ENCODE results near the gene SPATA20. TPM values are rescaled to one million over a fixed set of nuclear protein-coding genes. Genes with fewer than 3 reads are reported as not detected.

The SPATA20 gene
- total RNA-seq, 1 experiment from 2014 or later, result 149 TPM

DNA sequence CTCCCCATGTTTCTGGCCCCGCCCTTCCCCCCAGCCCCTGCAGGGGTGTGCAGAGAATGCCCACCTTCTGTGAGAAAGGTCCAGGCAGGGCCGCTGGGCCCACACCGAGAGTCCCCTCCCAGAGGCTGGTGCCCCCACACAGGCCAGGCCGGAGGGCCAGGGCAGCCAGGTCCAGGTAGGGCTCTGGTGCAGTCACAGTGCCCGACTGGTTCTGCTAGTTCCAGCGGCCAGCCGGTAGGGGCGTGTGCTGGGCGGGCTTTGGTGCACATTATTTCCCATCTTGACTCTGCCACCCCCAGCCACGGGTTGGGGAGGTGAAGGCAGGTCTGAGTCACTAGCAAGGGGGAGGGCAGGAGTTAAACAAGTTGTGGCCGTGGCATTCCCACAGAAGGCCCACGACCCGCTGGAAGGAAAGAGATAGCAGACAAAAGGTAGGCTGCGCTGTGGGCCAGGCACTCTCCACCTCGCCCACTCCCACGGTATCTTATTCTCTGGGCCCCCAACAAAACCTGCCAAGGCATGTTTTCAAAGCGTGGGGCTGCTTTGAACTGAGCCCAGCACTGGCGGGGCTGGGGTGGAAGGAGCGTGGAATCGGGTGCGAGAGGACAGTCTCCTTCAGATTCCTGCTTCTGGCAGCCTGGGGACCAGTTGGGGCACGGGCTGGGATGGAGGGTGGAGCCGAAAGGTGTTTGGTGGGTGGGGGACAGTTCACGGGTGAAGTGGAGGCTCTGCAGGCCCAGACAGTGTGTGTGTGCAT lies 12.6 kb upstream of the SPATA20 start:
- POLR2A ChIA-PET, result no interaction called here
- Histone ChIP-seq H3K4me1 (peaks cover 47% of the 10 kb centered on the region), H3K9me3 (no peaks in the 10 kb centered on the region), H3K36me3 (ENCODE audit: control insufficient read depth, insufficient read depth, low read length) (no peaks in the 10 kb centered on the region), H3K4me3 (ENCODE audit: low read depth, low read length) (no peak overlapping the region), H3K27me3 (replicated peaks; ENCODE audit: control insufficient read depth, insufficient read depth, low read length) (no peaks in the 10 kb centered on the region)
- peaks cover 46% of the 10 kb centered on the region for H3K4me1 Mint-ChIP-seq (ENCODE audit: low read depth, unreplicated experiment)
- CTCF ChIA-PET, result interaction anchor here (1.8 to 4.0 kb wide), 2 partner anchors 8 to 55 kb away, joined by 7 to 27 read pairs; no protein-coding TSS in a partner anchor
- TF ChIP-seq, protein P1, sequence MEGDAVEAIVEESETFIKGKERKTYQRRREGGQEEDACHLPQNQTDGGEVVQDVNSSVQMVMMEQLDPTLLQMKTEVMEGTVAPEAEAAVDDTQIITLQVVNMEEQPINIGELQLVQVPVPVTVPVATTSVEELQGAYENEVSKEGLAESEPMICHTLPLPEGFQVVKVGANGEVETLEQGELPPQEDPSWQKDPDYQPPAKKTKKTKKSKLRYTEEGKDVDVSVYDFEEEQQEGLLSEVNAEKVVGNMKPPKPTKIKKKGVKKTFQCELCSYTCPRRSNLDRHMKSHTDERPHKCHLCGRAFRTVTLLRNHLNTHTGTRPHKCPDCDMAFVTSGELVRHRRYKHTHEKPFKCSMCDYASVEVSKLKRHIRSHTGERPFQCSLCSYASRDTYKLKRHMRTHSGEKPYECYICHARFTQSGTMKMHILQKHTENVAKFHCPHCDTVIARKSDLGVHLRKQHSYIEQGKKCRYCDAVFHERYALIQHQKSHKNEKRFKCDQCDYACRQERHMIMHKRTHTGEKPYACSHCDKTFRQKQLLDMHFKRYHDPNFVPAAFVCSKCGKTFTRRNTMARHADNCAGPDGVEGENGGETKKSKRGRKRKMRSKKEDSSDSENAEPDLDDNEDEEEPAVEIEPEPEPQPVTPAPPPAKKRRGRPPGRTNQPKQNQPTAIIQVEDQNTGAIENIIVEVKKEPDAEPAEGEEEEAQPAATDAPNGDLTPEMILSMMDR (IDR thresholded peaks at IDR 0.05; ENCODE audit: insufficient read depth in 1 of 2, low read depth in 1 of 2, low read length in 1 of 2, severe bottlenecking in 1 of 2, unreplicated experiment in 1 of 2), result peak; percentile 37 to 72
- H3K9me3 Mint-ChIP-seq (ENCODE audit: unreplicated experiment), result no peaks in the 10 kb centered on the region
- peaks cover 41% of the 10 kb centered on the region for H3K36me3 Mint-ChIP-seq (ENCODE audit: insufficient read depth, unreplicated experiment)
- H3K27me3 Mint-ChIP-seq (ENCODE audit: insufficient read depth, unreplicated experiment), result no peaks in the 10 kb centered on the region
- intact Hi-C loops (cut with micrococcal nuclease; ENCODE audit: unreplicated experiment), result no loop called here
- H3K27ac Mint-ChIP-seq (ENCODE audit: unreplicated experiment), result peak overlapping the region; percentile 16
- peak overlapping the region; percentile 87 for H3K4me3 Mint-ChIP-seq (ENCODE audit: unreplicated experiment)
- peak; percentile 68 to 72 for DNase-seq
- BruUV-seq (replicated peaks), result no TSS peak

DNA sequence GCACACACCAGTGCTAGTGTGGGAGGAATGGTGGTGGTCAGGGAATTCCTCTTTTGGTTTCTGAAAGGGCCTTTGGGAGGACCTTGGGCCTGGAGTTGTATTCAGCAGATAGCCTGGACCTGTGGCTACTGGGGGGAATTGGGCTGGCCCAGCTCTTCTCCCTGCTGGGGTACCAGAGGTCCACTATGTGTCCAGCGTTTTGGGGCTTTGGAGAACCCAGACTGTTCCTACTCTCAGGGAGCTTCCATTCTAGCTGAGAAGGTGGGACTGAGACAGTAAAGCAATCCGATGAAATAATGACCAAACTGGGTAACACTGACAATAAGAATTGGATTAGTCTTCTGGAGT lies 12.0 kb upstream of the SPATA20 start:
- POLR2A ChIA-PET, result no interaction called here
- Mint-ChIP-seq H3K4me3 (ENCODE audit: unreplicated experiment) (no peak overlapping the region), H3K4me1 (ENCODE audit: low read depth, unreplicated experiment) (peaks cover 50% of the 10 kb centered on the region), H3K36me3 (ENCODE audit: insufficient read depth, unreplicated experiment) (peaks cover 46% of the 10 kb centered on the region), H3K27me3 (ENCODE audit: insufficient read depth, unreplicated experiment) (no peaks in the 10 kb centered on the region), H3K27ac (ENCODE audit: unreplicated experiment) (peak overlapping the region; percentile 16), H3K9me3 (ENCODE audit: unreplicated experiment) (no peaks in the 10 kb centered on the region)
- BruUV-seq (replicated peaks), result no TSS peak
- CTCF ChIA-PET, result no interaction called here
- H3K4me3 ChIP-seq (ENCODE audit: low read depth, low read length), result no peak overlapping the region
- H3K4me1 ChIP-seq, result peaks cover 52% of the 10 kb centered on the region
- H3K27me3 ChIP-seq (replicated peaks; ENCODE audit: control insufficient read depth, insufficient read depth, low read length), result no peaks in the 10 kb centered on the region
- no peaks in the 10 kb centered on the region for H3K36me3 ChIP-seq (ENCODE audit: control insufficient read depth, insufficient read depth, low read length)
- intact Hi-C loops (cut with micrococcal nuclease; ENCODE audit: unreplicated experiment), result no loop called here
- TF ChIP-seq, protein P1 (IDR thresholded peaks at IDR 0.05; ENCODE audit: insufficient read depth in 1 of 2, low read depth in 1 of 2, low read length in 1 of 2, severe bottlenecking in 1 of 2, unreplicated experiment in 1 of 2), result no peak
- no peak for DNase-seq
- H3K9me3 ChIP-seq, result no peaks in the 10 kb centered on the region

DNA sequence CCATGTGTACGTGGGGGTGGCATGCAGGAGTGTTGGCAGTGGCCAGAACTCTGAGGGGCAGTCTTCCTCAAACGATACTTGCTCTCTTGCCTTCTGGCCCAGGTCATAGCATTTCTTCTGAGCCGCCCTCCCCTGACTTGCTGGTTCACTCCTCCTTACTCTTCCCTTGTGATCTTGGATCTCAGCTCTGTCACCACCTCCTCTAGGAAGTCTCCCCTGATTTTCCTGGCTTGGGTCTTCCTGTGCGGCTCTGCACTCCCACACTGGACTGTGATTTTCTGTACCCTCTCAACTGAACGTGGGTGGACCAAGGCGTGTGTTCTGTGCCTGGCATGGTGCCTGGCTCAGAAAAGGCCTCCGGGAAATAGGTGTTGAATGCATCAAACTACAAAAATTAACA lies 11.6 kb upstream of the SPATA20 start:
- Mint-ChIP-seq H3K4me1 (ENCODE audit: low read depth, unreplicated experiment) (peaks cover 55% of the 10 kb centered on the region), H3K27ac (ENCODE audit: unreplicated experiment) (no peak overlapping the region), H3K9me3 (ENCODE audit: unreplicated experiment) (no peaks in the 10 kb centered on the region), H3K36me3 (ENCODE audit: insufficient read depth, unreplicated experiment) (peaks cover 47% of the 10 kb centered on the region), H3K27me3 (ENCODE audit: insufficient read depth, unreplicated experiment) (no peaks in the 10 kb centered on the region), H3K4me3 (ENCODE audit: unreplicated experiment) (peak overlapping the region; percentile 12)
- CTCF ChIA-PET, result interaction anchor here (0.6 kb wide), 1 partner anchor 294 kb away, joined by 3 read pairs; no protein-coding TSS in a partner anchor
- TF ChIP-seq, protein P1 (IDR thresholded peaks at IDR 0.05; ENCODE audit: insufficient read depth in 1 of 2, low read depth in 1 of 2, low read length in 1 of 2, severe bottlenecking in 1 of 2, unreplicated experiment in 1 of 2), result no peak
- H3K27me3 ChIP-seq (replicated peaks; ENCODE audit: control insufficient read depth, insufficient read depth, low read length), result no peaks in the 10 kb centered on the region
- no TSS peak for BruUV-seq (replicated peaks)
- POLR2A ChIA-PET, result no interaction called here
- DNase-seq, result no peak
- H3K4me1 ChIP-seq, result peaks cover 57% of the 10 kb centered on the region
- intact Hi-C loops (cut with micrococcal nuclease; ENCODE audit: unreplicated experiment), result no loop called here
- no peak overlapping the region for H3K4me3 ChIP-seq (ENCODE audit: low read depth, low read length)
- no peaks in the 10 kb centered on the region for H3K9me3 ChIP-seq
- no peaks in the 10 kb centered on the region for H3K36me3 ChIP-seq (ENCODE audit: control insufficient read depth, insufficient read depth, low read length)
